Stimulated activated CD4-positive, alpha-beta T cell treated with anti-CD3 and anti-CD28 coated beads, TNF-alpha, amount 100 ng/mL, for 48 hours (primary cell): ENCODE measurements around the gene AADACL2.
"Not testable (repeated sequence)": the region's sequence is repeated elsewhere in the genome, so short reads cannot be mapped to it uniquely, and the experiment has no call there.

Source experiments
- DNase-seq, 3 donors: peaks; one replicate each; pipeline ENCODE4 v3.0.0-alpha.2; 2020; ENCODE audit warnings: low read depth in 3 of 3

Gene AADACL2

GRCh38 chr3:151765685-151766084, 32.0 kb downstream of the AADACL2 start:
- no peak for DNase-seq

GRCh38 chr3:151766454-151766853, 32.7 kb downstream of the AADACL2 start:
- no peak for DNase-seq

- DNase-seq = no peak
These were observed 34.7 kb downstream of the AADACL2 start for GRCh38 chr3:151768393-151768930.

- DNase-seq = no peak
These were observed 35.4 kb downstream of the AADACL2 start for GRCh38 chr3:151769175-151769574.

GRCh38 chr3:151770956-151771355, 37.2 kb downstream of the AADACL2 start:
- DNase-seq = no peak

- no peak for DNase-seq
These were observed 39.2 kb downstream of the AADACL2 start for GRCh38 chr3:151772825-151773480.

- no peak for DNase-seq
These were observed 40.5 kb downstream of the AADACL2 start for GRCh38 chr3:151774235-151774634.

- no peak for DNase-seq
These were observed 41.2 kb downstream of the AADACL2 start for GRCh38 chr3:151774910-151775309.

- DNase-seq = no peak
These were observed 41.9 kb downstream of the AADACL2 start for GRCh38 chr3:151775314-151776258.

- no peak for DNase-seq
These were observed 42.6 kb downstream of the AADACL2 start for GRCh38 chr3:151776259-151776740.

GRCh38 chr3:151777880-151778279, 44.2 kb downstream of the AADACL2 start:
- no peak for DNase-seq

- DNase-seq = no peak
These were observed 53.9 kb downstream of the AADACL2 start for GRCh38 chr3:151787626-151788025.

- DNase-seq = no peak
These were observed 54.7 kb downstream of the AADACL2 start for GRCh38 chr3:151788401-151788800.

- no peak for DNase-seq
These were observed 56.2 kb downstream of the AADACL2 start for GRCh38 chr3:151789853-151790463.

- not testable (repeated sequence) for DNase-seq
These were observed 57.0 kb downstream of the AADACL2 start for GRCh38 chr3:151790763-151791162.

- DNase-seq = no peak
These were observed 58.7 kb downstream of the AADACL2 start for GRCh38 chr3:151792411-151792810.

GRCh38 chr3:151793636-151794035, 59.9 kb downstream of the AADACL2 start:
- DNase-seq = no peak

- no peak for DNase-seq
These were observed 60.4 kb downstream of the AADACL2 start for GRCh38 chr3:151794080-151794479.

- DNase-seq = no peak
These were observed 61.5 kb downstream of the AADACL2 start for GRCh38 chr3:151795276-151795675.

- no peak for DNase-seq
These were observed 62.5 kb downstream of the AADACL2 start for GRCh38 chr3:151796105-151796680.

GRCh38 chr3:151798466-151798865, 64.7 kb downstream of the AADACL2 start:
- DNase-seq = no peak

GRCh38 chr3:151800431-151800830, 66.7 kb downstream of the AADACL2 start:
- DNase-seq = no peak
